Measurements from ENCODE around the gene MRGPRX1. TPM values are rescaled to one million over a fixed set of nuclear protein-coding genes. Genes with fewer than 3 reads are reported as not detected.

MRGPRX1 gene
- total and polyA plus RNA-seq, 9 of the 15 experiments (the other 6 are each of a cell fraction or from before 2014, with no cell fraction given) = not detected

DNA sequence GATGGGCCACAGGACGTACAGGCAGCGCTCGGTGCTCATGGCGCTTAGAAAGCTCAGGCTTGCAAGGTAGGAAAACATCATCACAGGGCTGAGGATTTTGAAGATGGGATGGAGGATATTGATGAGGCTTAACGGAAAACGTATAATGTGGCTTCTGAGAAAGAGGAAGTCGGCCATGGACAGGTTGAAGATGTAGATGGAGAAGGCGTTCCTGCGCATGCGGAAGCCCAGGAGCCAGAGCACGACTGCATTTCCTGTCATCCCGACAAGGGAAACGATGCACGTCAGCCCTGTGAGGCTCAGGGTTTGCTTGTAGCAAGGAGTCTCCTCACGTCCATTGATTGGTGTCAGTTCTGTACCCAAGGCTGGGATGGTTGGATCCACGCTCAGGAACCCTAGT is 17.4 kb upstream of the MRGPRX1 start (continued):
- no peak for TF ChIP-seq JUNB (CRISPR knock-in tag; conservative IDR thresholded peaks at IDR 0.05)
- TF ChIP-seq PTRF (tag; IDR thresholded peaks at IDR 0.05) = no peak
- peak; percentile 83 for TF ChIP-seq SPI1 (IDR thresholded peaks at IDR 0.05; ENCODE audit: borderline replicate concordance, low read depth, low read length)
- TF ChIP-seq, protein P1, sequence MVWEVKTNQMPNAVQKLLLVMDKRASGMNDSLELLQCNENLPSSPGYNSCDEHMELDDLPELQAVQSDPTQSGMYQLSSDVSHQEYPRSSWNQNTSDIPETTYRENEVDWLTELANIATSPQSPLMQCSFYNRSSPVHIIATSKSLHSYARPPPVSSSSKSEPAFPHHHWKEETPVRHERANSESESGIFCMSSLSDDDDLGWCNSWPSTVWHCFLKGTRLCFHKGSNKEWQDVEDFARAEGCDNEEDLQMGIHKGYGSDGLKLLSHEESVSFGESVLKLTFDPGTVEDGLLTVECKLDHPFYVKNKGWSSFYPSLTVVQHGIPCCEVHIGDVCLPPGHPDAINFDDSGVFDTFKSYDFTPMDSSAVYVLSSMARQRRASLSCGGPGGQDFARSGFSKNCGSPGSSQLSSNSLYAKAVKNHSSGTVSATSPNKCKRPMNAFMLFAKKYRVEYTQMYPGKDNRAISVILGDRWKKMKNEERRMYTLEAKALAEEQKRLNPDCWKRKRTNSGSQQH (CRISPR knock-in tag; IDR thresholded peaks at IDR 0.05) = no peak

GRCh38 chr11:18936002-18936673 is 3.1 kb downstream of the MRGPRX1 start:
- ChIA-PET CTCF (ENCODE audit: low intra/inter-chr PET ratio) (no interaction called here), POLR2A (no interaction called here)
- H3K9me1 ChIP-seq (ENCODE audit: control insufficient read depth, insufficient read depth, low read length) = no peaks in the 10 kb centered on the region
- no peak overlapping the region for H3K9ac ChIP-seq (ENCODE audit: insufficient read depth in 1 of 2, low read depth in 2 of 2, low read length in 2 of 2)
- peaks cover 12 to 14% of the 10 kb centered on the region in 2 experiments; a peak in 4 of 5 replicates for H3K27me3 ChIP-seq (ENCODE audit: control insufficient read depth in 2 of 2, insufficient read depth in 2 of 2, low read length in 2 of 2)
- TF ChIP-seq, protein P2, sequence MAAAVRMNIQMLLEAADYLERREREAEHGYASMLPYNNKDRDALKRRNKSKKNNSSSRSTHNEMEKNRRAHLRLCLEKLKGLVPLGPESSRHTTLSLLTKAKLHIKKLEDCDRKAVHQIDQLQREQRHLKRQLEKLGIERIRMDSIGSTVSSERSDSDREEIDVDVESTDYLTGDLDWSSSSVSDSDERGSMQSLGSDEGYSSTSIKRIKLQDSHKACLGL (CRISPR knock-in tag; IDR thresholded peaks at IDR 0.05; ENCODE audit: borderline replicate concordance, poor library complexity, severe bottlenecking) = no peak
- no peak for TF ChIP-seq ZNF717 (CRISPR knock-in tag; IDR thresholded peaks at IDR 0.05)
- TF ChIP-seq TFAM (CRISPR knock-in tag; conservative IDR thresholded peaks at IDR 0.05) = no peak
- no peak for TF ChIP-seq PHTF2 (CRISPR knock-in tag; IDR thresholded peaks at IDR 0.05)
- no peak for TF ChIP-seq ZNF311 (CRISPR knock-in tag; IDR thresholded peaks at IDR 0.05)
- no peak for TF ChIP-seq ESRRB (CRISPR knock-in tag; IDR thresholded peaks at IDR 0.05; ENCODE audit: borderline replicate concordance)
- no peak for TF ChIP-seq CCNT2 (IDR thresholded peaks at IDR 0.05; ENCODE audit: borderline replicate concordance, extremely low read depth, insufficient read length, low read depth, low read length)
- no peak for TF ChIP-seq BMI1 (IDR thresholded peaks at IDR 0.05; ENCODE audit: low read length)
- TF ChIP-seq ZNF232 (CRISPR knock-in tag; IDR thresholded peaks at IDR 0.05) = no peak
- no peak for TF ChIP-seq ETV5 (CRISPR knock-in tag; IDR thresholded peaks at IDR 0.05; ENCODE audit: low read depth)
- TF ChIP-seq SFPQ (IDR thresholded peaks at IDR 0.05; ENCODE audit: low read depth, low read length) = no peak
- H3K36me3 ChIP-seq (ENCODE audit: control insufficient read depth, insufficient read depth, low read length) = no peaks in the 10 kb centered on the region
- 0% methylated on average over 5 of the region's 5 CpGs for WGBS (ENCODE audit: insufficient coverage, low coverage, missing lambda C conversion rate)
- no peak overlapping the region for H3K4me2 ChIP-seq (ENCODE audit: insufficient read depth, low read length)
- H4K20me1 ChIP-seq (replicated peaks; ENCODE audit: control insufficient read depth, insufficient read depth, low read length) = no peaks in the 10 kb centered on the region
- no peak overlapping the region for H3K27ac ChIP-seq (ENCODE audit: extremely low read depth, low read depth, low read length)
- no peak for ATAC-seq
- intact Hi-C loops (cut with micrococcal nuclease) = no loop called here
- no peaks in the 10 kb centered on the region for H3K4me1 ChIP-seq (replicated peaks in 1 of 2; ENCODE audit: control insufficient read depth in 2 of 2, insufficient read depth in 2 of 2, low read length in 2 of 2)
- no peak for DNase-seq (ENCODE audit: extremely low read depth in 1 of 4, low spot score in 3 of 4)
- in situ Hi-C loops (cut with MboI) = no loop called here
- H3K4me3 ChIP-seq = no peak overlapping the region
- no peak for FAIRE-seq
- no peaks in the 10 kb centered on the region for H3K79me2 ChIP-seq (ENCODE audit: control insufficient read depth, insufficient read depth, low read length)
- H2AFZ ChIP-seq (ENCODE audit: low read depth, low read length) = no peak overlapping the region
- BruUV-seq (replicated peaks) = no TSS peak
- H3K9me3 ChIP-seq (replicated peaks; ENCODE audit: control insufficient read depth, insufficient read depth, low read depth, low read length) = no peaks in the 10 kb centered on the region
